GM19240 (cell line): ENCODE results near the gene EXTL2.
"Not testable (repeated sequence)": the region's sequence is repeated elsewhere in the genome, so short reads cannot be mapped to it uniquely, and the experiment has no call there.

Experiments used
- DNase-seq: peaks from one replicate; pipeline ENCODE4 v3.0.0; 2011; ENCODE audit warnings: low spot score; ENCODE audit not compliant: insufficient read length

Gene EXTL2, protein sequence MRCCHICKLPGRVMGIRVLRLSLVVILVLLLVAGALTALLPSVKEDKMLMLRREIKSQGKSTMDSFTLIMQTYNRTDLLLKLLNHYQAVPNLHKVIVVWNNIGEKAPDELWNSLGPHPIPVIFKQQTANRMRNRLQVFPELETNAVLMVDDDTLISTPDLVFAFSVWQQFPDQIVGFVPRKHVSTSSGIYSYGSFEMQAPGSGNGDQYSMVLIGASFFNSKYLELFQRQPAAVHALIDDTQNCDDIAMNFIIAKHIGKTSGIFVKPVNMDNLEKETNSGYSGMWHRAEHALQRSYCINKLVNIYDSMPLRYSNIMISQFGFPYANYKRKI

DNA sequence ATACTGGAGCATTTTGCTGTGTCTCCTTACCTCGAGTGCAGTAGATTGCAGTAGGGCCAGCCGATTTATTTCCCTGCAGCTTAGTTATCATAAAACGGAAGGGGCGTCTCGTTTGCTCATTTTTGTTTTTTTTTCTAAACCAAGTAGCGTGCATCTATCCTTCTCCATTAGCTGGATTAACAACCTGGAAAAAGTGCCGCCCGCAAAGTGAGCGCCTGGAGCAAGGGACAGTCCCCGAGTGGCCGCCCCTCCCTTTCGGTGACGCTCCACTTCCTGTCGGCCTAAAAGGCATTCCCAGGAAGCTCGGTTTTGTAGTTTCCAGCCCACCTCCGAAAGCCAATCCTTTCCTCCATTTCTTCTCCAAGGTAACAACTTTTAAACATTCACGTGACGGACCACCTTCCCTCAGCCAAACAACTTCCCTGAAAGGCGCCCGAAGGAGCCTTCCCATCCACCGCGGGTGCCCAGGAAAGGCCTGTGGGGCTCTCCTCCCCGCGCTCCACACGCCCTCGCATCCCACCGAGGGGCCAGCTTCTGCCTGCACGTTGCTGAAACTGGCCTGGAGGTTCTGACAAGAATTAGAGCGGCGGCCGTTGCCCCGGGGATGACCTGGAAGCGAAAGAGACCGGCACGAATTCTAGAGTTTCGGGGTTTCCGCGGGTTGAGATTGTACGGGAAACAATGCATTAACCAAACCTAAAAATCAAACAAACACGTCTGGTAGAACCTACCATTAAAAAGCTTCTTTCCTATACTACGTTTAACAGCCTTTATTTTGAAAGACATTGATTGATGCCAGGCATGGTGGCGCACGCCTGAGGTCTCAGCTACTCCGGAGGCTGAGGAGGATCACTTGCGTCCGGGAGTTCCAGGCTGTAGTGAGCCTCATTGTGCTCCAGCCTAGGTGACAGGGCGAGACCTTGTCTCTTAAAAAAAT lies at the start of gene EXTL2:
EXTL2 (minus strand) TSS at position 240 of the 937 bp plus-strand sequence. CDS start 6,085 bp downstream, outside the sequence.
- peak; percentile 28 for DNase-seq

DNA sequence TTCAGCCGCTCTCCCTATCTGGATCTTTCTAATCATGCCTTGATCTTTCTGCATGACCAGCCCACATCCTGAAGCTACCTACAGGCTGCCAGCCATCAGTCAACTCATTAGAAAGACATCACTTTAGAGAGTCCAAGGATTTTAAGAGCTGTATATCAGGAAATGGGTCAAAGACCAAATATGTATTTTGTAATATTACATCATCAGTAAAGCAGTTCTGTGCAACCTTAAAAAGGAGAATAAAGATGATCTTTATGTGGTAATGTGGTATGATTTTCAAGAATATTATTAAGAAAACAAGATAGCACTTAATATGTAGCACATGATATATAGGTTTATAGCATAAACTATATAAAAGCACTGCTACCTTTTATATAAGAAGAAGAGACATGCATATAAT lies 48.9 kb upstream of the EXTL2 start:
- no peak for DNase-seq

DNA sequence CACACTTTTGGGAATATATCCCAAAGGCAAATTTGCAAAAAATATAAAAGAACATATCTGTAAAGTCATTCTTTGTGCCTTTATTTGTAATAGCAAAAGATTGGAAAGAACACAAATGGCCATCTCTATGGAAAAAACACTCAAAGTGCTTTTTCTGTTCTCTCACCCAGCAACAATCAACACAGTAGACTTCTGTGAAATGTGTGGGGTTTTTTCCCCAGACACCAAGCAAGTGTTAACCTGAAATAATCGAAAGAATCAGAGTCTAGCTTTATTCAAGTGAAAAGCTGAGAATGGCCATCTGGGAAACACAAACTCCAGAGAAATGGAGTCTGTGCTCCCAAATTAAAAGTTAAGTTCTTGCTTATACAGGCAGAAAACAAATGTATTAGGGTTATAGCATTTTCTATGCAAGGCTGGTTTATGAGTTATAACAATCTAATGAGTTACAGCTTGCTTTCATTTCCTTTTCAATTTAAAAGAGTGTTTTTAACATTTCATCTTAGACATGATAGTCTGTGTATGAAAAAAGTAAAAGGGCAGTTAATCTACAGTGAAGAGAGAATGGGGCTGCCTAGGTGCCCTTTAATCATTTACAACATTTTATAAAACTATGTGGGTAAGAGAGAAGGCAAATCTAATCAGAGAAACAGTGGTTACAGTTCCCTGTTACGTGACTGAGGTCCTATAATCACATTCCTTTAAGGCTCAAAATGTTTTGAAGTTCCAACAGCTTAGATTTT lies 47.8 kb upstream of the EXTL2 start:
- DNase-seq: no peak

DNA sequence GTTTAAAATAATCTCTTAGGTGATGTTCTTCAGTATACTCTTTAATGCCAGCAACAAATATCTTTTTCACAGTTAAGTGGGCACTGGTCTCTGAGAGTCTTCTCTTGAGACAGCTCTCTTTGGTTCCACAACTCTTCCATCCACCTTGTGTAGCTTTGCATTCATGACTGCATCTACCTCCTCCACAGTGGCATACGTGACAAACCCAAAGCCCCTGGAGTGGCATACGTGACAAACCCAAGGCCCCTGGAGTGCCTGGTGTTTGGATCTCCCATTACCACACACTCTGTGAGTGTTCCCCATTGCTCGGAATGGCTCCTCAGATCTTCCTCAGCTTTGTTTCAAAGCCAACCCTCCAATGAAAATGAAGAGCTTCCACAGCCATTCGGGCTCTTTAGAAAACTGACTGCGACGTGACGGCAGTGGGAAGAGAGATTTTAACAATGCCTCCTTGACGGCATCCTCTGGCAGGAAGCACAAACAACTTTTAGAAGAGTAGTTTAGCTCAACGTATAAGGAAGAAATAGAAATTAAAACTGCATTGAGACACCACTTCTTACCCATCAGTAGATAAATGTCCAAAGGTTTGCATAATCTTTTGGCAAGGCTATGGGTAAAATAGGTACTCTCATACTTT lies 47.1 kb upstream of the EXTL2 start:
- DNase-seq: no peak

DNA sequence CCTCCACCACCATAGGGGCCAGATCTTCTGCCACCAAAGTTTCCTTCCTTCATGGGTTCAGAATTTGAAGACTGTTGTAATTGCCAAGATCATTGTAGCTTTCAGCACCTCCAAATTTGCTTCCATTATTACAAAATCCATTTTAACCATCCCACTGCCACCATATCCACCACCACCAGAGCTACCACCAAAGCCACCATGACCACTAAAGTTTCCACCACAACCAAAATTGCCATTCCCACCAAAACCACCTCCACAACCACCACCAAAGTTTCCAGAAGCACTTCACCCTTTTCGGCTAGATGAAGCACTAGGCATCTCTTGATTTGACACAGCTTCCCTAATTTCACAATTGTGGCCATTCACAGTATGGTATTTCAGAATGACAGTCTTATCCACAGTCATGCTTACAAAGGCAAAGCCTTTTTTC lies 46.5 kb upstream of the EXTL2 start:
- no peak for DNase-seq

DNA sequence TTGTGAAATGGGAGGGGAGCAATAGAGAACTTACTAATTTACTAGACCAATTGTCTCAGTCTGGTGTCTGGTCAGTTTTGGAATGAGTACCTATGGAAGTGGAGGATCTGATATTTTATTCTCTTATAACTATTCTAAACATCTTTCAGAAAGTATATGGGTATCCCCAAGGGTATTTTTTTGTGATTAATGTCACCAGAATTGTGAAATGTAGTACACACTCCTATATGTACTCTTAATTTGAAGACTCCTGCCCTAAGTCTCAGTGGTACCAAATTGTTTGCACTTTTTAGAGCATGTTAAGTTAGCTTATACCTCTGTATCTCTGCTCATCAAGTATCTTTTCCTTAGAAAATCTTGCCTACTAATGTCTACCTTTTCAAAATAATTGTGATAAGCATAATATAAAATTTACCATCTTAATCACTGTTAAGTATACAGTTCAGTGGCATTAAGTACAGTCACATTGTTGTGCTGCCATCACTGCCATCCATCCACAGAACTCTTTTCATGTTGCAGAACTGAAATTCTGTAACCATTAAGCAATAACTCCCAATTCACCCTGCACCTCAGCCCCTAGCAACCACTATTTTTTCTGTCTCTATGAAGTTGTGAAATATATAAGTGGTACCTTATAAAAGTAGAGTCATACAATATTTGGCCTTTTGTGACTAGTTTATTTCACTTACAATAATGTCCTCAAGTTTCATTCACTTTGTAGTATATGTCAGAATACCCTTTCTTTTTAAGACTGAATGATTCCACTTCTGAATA lies 41.7 kb upstream of the EXTL2 start:
- no peak for DNase-seq

- not testable (repeated sequence) for DNase-seq
These were observed 38.9 kb upstream of the EXTL2 start for GRCh38 chr1:100933555-100933954.

GRCh38 chr1:100931716-100932115 lies 37.1 kb upstream of the EXTL2 start:
- no peak for DNase-seq

GRCh38 chr1:100930494-100930893 lies 35.9 kb upstream of the EXTL2 start:
- DNase-seq: no peak

GRCh38 chr1:100928128-100928527 lies 33.5 kb upstream of the EXTL2 start:
- DNase-seq: no peak

GRCh38 chr1:100927276-100927675 lies 32.6 kb upstream of the EXTL2 start:
- DNase-seq: no peak

- DNase-seq: no peak
These were observed 31.6 kb upstream of the EXTL2 start for GRCh38 chr1:100926240-100926639.

- DNase-seq: no peak
These were observed 30.3 kb upstream of the EXTL2 start for GRCh38 chr1:100924991-100925390.

- no peak for DNase-seq
These were observed 29.6 kb upstream of the EXTL2 start for GRCh38 chr1:100924212-100924611.

DNA sequence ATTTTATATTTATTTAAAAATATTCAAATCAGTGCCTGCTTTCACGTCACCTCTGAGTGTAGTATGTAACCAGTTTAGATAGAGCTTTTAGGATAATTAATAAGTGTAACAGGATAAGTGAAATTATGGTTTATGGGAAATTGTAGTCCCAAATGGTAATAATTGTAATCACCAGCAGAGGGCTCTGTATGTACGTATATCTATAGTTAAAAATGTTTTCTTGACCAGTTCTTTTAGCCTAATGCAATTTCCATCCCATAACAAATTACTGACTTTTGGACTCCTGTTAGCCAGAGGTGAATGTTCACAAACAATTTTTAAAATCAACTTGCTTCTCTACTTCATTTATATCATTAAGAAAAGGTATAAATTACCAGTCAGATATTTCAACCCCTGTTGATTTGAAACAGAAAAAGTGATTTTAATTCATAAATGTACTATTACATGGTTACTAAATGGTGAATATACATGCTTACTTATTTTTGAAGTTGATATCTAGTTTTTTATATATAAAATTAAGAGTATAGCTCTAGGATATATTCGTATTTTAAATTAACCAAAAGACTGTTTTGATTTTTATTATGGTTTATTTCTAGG lies 26.6 kb upstream of the EXTL2 start:
- no peak for DNase-seq

- DNase-seq: no peak
These were observed 17.4 kb upstream of the EXTL2 start for GRCh38 chr1:100912019-100912418.

- no peak for DNase-seq
These were observed 14.4 kb upstream of the EXTL2 start for GRCh38 chr1:100909018-100909417.

- DNase-seq: no peak
These were observed 13.2 kb upstream of the EXTL2 start for GRCh38 chr1:100907887-100908286.

DNA sequence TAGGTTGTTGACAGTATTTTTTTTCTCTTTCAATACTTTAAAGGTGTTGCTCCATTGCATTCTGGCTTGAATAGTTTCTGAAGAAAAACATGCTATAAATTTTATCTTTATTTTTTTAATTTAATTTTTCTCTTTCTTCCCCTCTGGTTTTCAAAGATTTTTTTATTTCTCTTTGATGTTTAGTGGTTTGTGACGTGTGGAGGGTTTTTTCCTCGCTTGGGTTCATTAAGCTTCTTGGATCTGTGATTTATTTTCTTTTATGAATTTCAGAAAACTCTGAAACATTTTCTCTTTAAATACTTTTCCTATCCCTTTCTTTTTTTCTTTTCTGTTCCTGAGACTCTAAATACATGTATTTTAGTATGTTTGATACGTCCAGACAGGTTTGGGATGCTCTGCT lies 10.5 kb upstream of the EXTL2 start:
- no peak for DNase-seq

DNA sequence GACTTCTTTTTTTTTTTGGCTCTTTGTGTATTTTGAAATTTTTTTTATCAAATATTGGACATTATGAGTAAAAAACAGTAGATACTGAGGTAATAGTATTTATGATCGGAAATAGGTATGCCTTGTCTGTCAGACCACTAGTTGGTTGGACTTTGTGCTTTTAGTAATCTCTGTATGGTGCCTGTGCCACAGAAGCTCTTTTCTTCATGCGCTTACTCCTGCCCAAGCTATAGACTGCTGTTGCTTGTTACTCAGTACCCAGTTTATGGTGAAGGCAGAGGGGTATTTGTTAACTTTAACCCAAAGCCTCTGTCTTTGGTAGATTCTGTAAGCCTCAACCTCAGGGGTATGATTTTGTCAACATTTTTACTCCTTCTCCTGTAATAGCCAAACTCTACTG lies 9.9 kb upstream of the EXTL2 start:
- DNase-seq: no peak
